GM12878 (cell line): ENCODE data around the gene FTO.

ENCODE experiments used
- CTCF ChIP-seq, 3 experiments: IDR thresholded peaks in 2 of 3; conservative IDR thresholded peaks in 1 of 3; 2 replicates each; pipeline ENCODE4 v1.5.1; 2011; ENCODE audit warnings: low read depth in 3 of 3, low read length in 3 of 3, mild to moderate bottlenecking in 3 of 3, control low read depth in 2 of 3, moderate library complexity in 2 of 3, inconsistent platforms in 1 of 3, mixed read lengths in 1 of 3; ENCODE audit not compliant: control insufficient read depth in 2 of 3, insufficient read depth in 1 of 3; ENCODE audit errors: extremely low read depth in 1 of 3
- JUND ChIP-seq: IDR thresholded peaks from 2 replicates; pipeline ENCODE4 v1.6.1; 2012; ENCODE audit warnings: low read depth, mild to moderate bottlenecking, low read length, improper control_type of control experiment, moderate library complexity
- MEF2B ChIP-seq: fragments of 450-650 bp; IDR thresholded peaks from 2 replicates; pipeline ENCODE4 v1.6.1; 2018; ENCODE audit warnings: mild to moderate bottlenecking, moderate library complexity; ENCODE audit not compliant: partially characterized antibody, poor library complexity, severe bottlenecking
- POLR2A ChIP-seq: IDR thresholded peaks from 2 replicates; pipeline ENCODE4 v1.6.1; 2011; ENCODE audit warnings: low read depth, mild to moderate bottlenecking, low read length
- RB1 ChIP-seq: fragments of 450-650 bp; formaldehyde crosslinking; IDR thresholded peaks from 2 replicates; pipeline ENCODE4 v1.6.1; 2017; ENCODE audit warnings: mild to moderate bottlenecking, borderline replicate concordance

DNA sequence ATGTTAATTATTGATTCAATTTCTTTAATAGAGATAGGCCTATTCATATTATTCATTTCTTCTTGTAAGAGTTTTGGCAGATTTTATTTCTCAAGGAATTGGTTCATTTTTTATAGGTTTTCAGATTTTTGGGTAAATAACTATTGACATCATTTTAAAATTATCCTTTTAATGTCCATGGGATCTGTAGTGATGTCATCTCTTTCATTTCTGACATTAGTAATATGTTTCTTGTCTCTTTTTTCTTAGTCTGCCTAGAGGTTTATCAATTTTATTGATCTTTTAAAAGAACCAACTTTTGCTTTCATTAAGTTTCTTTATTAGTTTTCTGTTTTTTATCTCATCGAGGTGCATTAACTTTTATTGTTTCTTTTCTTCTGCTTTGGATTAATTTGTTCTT is 162.6 kb downstream of the FTO start:
- TF ChIP-seq RB1 (no peak), POLR2A (no peak), MEF2B (no peak), CTCF (IDR thresholded peaks at IDR 0.05 in 2 of 3, conservative IDR thresholded peaks at IDR 0.05 in 1 of 3; ENCODE audit: control insufficient read depth in 2 of 3, extremely low read depth in 1 of 3, insufficient read depth in 1 of 3, low read depth in 3 of 3, low read length in 3 of 3) (no peak), JUND (no peak)
